HEK293 (cell line): Measurements from ENCODE around the gene PRKCE.

Source experiments
- BCL11B ChIP-seq: fragments of 450-650 bp; formaldehyde crosslinking; IDR thresholded peaks from 2 replicates; pipeline ENCODE4 v1.5.1; 2016; ENCODE audit warnings: low read depth, missing biosample characterization, missing genetic modification characterization
- CTCF ChIP-seq: fragments of 450-650 bp; formaldehyde crosslinking; IDR thresholded peaks from 2 replicates; pipeline ENCODE4 v1.5.1; 2016; ENCODE audit warnings: missing biosample characterization, missing genetic modification characterization
- PATZ1 ChIP-seq: fragments of 450-650 bp; formaldehyde crosslinking; IDR thresholded peaks from 2 replicates; pipeline ENCODE4 v1.5.1; 2016; ENCODE audit warnings: missing biosample characterization, missing genetic modification characterization
- ZNF121 ChIP-seq: fragments of 450-650 bp; formaldehyde crosslinking; IDR thresholded peaks from 2 replicates; pipeline ENCODE4 v1.5.1; 2016; ENCODE audit warnings: missing biosample characterization, missing genetic modification characterization
- ZNF274 ChIP-seq, 2 experiments: fragments of 200-500 bp in 1 of 2; fragments of 450-650 bp in 1 of 2; sonication (Bioruptor generic) in 1 of 2; formaldehyde crosslinking in 1 of 2; IDR thresholded peaks; 2 replicates each; pipeline versions ENCODE4 v1.5.1 to v1.6.1; 2014 to 2016; ENCODE audit warnings: borderline replicate concordance in 1 of 2, inconsistent platforms in 1 of 2, low read length in 1 of 2, missing biosample characterization in 1 of 2, missing genetic modification characterization in 1 of 2
- ZNF416 ChIP-seq: fragments of 450-650 bp; formaldehyde crosslinking; IDR thresholded peaks from 2 replicates; pipeline ENCODE4 v1.5.1; 2016; ENCODE audit warnings: missing biosample characterization, missing genetic modification characterization
- ZNF654 ChIP-seq: fragments of 450-650 bp; formaldehyde crosslinking; IDR thresholded peaks from 2 replicates; pipeline ENCODE4 v1.5.1; 2016; ENCODE audit warnings: low read depth, missing biosample characterization, missing genetic modification characterization
- ZNF707 ChIP-seq: fragments of 450-650 bp; formaldehyde crosslinking; IDR thresholded peaks from 2 replicates; pipeline ENCODE4 v1.5.1; 2016; ENCODE audit warnings: missing biosample characterization, missing genetic modification characterization
- TF ChIP-seq, protein P1 (sequence below): fragments of 450-650 bp; formaldehyde crosslinking; IDR thresholded peaks from 2 replicates; pipeline ENCODE4 v1.5.1; 2017; ENCODE audit warnings: missing biosample characterization, missing genetic modification characterization

DNA sequence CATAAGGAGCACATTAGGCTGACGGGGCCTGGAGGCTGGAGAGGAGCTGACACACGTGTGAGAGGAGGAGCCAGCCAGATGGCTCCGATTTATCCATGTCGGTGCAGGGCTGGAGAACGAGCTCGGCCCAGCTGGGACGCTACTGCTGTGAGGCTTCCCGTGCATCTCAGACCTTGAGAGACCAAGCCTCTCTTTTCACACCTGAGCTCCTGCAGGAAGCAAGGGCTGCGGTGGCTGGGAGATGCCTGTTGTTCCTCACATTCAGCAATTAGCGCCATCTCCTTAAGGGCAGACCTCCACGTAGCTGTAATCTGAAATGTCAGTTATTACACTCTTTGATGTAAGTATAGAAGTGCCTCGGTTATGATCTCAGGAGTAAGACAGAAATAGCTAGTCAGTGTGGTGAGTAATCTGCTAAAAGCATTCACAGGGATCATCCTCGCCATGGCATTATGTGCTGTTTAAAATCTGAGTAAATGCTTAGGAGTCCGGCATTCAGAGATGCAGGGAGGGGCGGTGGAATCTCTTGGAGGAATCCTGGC is 107.9 kb downstream of the PRKCE start:
- TF ChIP-seq CTCF (tag by site-specific recombination) (no peak), ZNF416 (tag by site-specific recombination) (no peak), BCL11B (tag by site-specific recombination) (no peak), ZNF654 (tag by site-specific recombination) (no peak), ZNF274 (IDR thresholded peaks at IDR 0.05; ENCODE audit: low read length) (no peak), ZNF274 (tag by site-specific recombination; IDR thresholded peaks at IDR 0.05; ENCODE audit: borderline replicate concordance) (no peak), PATZ1 (no peak), ZNF707 (no peak), ZNF121 (tag by site-specific recombination) (no peak)
- TF ChIP-seq, protein P1, sequence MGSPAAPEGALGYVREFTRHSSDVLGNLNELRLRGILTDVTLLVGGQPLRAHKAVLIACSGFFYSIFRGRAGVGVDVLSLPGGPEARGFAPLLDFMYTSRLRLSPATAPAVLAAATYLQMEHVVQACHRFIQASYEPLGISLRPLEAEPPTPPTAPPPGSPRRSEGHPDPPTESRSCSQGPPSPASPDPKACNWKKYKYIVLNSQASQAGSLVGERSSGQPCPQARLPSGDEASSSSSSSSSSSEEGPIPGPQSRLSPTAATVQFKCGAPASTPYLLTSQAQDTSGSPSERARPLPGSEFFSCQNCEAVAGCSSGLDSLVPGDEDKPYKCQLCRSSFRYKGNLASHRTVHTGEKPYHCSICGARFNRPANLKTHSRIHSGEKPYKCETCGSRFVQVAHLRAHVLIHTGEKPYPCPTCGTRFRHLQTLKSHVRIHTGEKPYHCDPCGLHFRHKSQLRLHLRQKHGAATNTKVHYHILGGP (tag by site-specific recombination), result no peak
